COLO668 (cell line): ENCODE results near the gene WDR75.

Experiments
- DNase-seq: peaks from one replicate; lab custom pipeline; 2025; ENCODE audit not compliant: unreplicated experiment; lab: John Stamatoyannopoulos, UW

The WDR75 gene

GRCh38 chr2:189498205-189498604 lies 56.9 kb downstream of the WDR75 start:
- DNase-seq, result no peak

GRCh38 chr2:189499137-189499536 lies 57.9 kb downstream of the WDR75 start:
- DNase-seq, result no peak

- no peak for DNase-seq
These were observed 59.3 kb downstream of the WDR75 start for GRCh38 chr2:189500456-189501160.

- DNase-seq, result no peak
These were observed 60.2 kb downstream of the WDR75 start for GRCh38 chr2:189501487-189501886.

DNA sequence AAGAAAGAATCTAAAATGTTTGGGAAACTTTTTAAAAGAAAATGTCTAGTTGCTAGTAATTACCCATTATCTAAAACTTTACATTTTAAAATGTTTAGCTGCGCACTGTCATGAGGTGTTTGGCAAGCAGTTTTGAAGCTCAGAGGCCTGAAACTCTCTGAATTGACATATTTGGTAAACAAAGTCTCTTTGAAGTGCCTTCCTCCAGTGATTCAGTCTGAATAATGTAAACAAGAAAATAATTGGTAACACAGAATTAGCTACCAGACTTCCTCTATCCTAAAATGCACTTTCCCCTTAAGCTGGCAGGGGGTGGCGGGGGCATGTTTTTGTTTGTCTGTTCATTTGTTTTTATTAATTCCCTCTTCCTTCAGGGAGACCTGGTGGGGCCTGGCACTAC lies 61.4 kb downstream of the WDR75 start:
- no peak for DNase-seq

GRCh38 chr2:189504238-189504637 lies 63.0 kb downstream of the WDR75 start:
- no peak for DNase-seq

- no peak for DNase-seq
These were observed 64.2 kb downstream of the WDR75 start for GRCh38 chr2:189505492-189505891.

GRCh38 chr2:189506514-189506976 lies 65.3 kb downstream of the WDR75 start:
- no peak for DNase-seq

DNA sequence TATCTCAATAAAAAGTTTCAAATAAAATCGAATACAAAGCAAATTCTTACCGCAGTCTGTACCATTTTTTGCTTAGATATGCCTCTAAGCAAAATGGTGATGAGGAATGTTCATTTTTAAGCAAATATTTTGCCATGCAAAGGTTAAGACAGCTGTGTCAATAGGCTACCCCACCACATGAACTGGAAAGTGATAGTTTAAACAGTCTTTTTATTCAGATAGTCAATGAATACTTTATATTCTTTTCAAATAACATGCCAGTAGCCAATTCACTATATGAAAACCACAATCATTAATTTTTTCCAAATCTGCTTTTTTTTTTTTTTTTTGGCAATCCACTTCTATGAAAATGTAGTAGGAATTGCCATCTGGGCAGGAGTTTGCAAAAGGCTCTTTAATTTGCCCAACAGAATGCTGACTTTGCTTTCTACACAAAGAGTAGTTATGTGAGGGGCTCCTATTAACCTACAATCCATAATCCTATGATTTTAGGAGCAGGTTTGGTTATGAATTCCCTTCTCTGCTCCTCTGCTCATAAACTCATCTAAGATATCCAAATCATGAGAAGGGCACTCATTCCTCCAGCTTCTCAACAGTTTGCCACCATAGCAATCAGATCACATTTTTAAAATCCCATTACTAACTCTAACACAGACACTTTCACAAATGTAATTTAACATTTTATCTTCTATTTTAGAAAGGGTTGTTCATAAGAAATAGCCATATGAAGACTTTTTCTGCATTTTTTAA lies 70.1 kb downstream of the WDR75 start:
- no peak for DNase-seq

DNA sequence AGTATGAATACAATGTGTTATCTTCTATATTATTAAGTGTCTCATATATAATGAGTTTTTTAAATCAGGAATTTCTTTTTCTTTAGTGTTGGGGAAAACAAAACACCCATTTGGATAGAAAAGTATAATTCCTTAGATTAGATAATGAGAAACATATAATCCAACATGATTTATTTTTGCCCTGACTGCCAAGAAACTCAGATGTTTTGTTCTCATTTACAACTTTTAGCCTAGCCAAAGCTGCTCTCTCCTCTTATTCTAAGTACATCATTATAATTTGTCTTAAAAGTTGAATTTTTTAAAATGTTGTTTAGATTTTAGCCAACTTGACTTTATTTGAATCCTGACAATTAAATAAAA lies 70.7 kb downstream of the WDR75 start:
- DNase-seq, result no peak

DNA sequence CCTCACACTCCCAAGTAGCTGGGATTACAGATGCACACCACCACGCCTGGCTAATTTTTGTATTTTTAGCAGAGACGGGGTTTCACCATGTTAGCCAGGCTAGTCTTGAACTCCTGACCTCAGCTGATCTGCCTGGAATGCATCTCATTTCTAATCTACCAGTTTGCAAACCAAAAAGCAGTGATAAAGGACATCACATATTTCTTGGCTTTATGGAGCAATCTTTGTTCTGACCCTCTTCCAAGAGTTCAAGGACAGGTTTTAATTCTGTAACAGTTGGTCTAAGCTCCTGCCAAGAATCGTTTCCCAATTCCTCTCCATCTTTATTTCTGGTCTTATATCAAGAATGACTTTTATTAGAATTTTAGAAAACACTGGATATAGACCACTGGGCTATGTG lies 71.6 kb downstream of the WDR75 start:
- no peak for DNase-seq

- DNase-seq, result no peak
These were observed 72.8 kb downstream of the WDR75 start for GRCh38 chr2:189514104-189514503.

DNA sequence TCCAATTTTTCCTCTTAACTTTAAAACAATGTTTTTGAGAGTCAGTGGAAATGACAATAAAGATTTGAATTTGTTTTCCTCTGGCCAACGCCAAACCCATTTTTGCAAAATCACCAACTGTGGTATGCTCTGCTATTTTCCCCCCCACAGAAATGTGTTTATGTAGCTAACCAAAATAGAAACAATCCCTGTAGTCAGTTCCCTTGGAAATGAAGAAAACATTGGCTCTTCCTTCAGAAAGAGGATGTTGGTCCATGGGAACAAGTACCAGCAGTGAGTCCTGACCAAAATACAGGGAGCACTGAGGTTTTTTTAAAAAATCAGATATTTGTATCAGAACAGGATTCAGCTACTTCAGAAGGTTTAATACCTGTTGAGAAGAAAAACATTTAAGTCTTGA lies 74.0 kb downstream of the WDR75 start:
- DNase-seq, result no peak

DNA sequence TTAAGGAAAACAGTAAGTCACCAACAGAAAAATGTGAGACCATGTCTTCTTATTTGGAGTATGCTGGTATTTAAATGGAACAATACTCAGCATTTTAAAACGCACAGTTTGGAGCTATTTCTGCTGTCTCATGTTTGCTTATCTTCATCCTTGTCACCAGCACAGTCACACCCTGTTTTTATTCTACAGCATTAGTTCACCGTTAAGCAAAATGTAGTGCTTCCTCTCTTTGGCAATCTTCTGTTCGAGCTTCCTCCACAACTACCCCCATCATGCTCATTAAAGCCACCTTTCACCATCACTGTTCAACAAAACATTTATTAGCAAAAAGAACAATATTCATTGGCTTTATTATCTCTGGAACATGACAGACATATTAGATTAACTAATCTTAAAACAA lies 75.3 kb downstream of the WDR75 start:
- DNase-seq, result no peak

DNA sequence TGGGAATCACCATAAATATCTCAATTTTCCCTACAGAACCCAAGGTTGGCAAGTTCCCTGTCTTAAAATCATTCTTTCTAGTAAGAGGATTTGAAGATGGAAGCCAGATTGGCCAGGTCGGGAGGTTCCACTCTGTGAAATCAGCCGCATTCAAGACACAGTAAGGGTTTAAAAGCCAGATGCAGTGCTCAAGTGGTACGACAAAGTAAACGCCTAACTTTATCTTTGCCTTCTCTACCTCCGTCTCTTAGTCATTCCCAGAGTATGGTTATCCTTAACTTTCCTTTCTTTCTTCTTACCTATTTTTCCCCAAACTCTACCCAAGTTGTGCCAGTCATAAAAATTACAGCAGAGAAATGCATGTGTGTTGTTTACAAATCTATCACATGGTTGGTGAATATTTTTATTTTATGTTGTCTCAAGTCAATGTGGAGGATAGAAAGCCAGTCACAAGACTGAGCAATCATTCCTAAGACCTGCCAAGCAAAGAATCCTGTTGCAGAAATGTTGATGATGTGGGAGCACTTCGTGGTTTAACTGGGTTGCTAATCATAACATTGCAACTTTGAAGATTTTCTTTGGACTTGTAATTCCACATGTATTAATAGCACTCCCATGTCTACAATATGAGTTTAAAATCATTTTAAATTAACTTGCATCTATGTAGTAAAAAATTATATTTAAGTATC lies 76.7 kb downstream of the WDR75 start:
- DNase-seq, result no peak

DNA sequence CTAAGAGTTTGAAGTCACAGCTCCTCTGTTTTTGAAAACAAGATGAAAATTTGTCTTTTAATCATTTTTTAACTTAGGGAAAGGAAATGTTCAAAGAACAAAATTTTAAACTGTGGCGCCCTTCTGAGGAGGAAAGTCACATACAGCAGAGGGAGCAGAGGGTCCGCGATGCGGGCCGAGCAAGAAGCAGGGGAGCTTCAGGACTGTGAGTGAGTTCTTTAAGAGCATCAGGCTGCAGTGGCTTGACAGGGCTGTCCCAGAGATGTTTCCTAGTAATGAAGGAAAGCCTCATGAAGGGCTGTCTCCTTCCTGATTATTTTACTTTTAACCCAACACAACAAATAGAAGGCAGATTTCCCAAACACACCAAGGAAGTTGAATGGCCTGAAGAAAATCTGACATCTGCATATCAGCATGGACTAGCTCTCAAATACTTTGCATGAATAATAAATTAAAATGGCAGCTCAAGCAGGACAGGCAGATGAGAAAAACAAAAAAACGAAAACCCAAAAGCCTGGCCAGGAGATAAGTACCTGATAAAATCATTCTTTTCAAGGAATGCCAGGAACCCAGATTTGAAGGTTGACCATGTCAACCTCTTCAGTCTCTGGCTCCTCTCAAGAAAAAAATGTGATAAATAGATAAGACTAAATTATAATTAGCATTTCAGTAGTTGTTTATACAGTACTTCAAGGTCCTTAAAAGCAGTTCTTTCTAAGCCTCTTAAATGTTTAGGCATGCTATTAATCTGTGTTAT lies 78.5 kb downstream of the WDR75 start:
- DNase-seq, result no peak

DNA sequence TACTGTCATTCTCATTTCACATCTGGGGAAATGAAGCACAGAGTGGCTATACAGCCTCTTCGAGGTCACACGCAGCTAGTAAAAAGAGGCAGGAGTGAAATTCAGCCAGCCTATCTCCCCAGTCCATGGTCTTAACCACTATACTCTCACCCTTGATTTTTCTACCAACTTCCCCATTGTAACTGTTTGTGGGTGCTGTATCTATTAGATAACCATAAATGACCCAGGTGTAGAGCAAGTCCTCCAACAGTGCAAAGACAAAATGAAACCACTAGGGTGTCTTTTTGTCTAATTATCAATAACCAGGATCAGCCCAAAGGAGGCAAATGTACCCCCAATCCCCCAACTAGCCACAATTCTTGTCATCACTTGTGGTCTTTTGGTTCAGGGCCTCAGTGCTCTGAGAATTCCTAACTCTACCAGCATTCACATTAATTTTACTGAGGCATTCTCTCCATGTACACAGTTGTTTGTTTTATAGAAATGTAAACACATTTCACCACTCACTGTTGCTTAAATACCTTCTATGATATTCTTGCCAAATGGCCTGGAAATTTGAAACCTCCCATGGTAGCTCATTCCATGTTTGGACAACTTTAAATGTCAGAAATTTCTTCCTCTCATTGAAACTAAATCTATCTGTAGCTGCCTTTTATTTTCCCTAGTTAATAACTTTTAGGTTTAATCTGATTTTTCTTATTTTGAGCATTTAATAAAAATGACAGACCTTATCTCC lies 80.6 kb downstream of the WDR75 start:
- no peak for DNase-seq

DNA sequence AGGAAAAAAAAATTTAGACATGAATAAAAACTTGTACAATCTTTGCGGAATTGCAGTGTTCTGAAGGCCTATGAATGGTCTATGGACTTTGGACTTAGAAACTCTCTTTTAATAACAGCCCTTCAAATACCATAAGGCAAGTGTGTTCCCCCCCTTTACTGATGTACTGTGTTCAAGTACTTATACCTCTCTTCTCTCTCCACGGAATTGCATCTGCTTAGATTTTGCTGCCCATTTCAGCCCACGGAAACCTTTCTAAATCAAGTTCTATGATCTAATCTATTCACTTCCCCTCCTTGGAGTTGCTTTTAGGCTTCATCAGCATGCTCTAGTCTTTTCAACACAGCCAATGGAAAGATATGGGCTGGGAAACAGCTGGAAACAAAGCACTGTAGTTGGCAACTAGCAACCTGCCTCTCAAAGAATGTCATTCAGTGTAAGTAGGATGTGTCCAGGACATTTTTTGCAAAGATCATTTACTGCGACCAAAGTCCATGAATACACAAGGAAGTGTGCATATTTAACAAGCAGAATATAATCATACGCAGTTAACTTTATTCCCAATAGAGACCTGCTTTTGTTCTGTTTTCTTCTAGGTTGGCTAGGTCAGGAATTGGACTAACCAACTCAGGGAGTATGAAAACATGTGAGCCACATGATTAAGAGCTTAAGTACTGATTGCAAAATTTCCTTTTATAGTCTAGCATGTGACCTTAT lies 81.3 kb downstream of the WDR75 start:
- DNase-seq, result no peak

DNA sequence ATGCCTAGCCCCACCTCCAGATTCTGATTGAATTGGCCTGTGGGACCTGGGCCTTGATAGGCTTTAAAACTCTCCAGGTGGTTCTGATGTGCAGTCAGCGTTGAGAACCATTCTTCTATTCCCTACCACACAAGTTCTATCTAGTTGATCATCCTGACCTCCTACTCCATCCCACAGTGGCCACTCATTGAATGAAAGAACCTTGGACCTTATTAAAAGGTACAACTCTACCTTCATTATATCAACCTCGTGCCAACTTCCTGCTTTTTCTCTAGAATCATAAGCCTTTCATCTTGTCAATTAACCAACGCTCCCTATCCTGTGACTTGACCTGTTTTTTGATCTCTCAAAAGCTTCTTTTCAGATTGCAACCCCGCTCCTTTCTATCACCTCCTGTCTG lies 83.5 kb downstream of the WDR75 start:
- no peak for DNase-seq
